BLaER1 (cell line): ENCODE data around the gene DBH.

Experiments
- H3K27ac ChIP-seq: shearing (Covaris generic); formaldehyde crosslinking; 2 replicates; pipeline ENCODE4 v1.8.1; 2022
- H3K27me3 ChIP-seq: shearing (Covaris generic); formaldehyde crosslinking; 2 replicates; pipeline ENCODE4 v1.8.1; 2022
- H3K36me3 ChIP-seq: shearing (Covaris generic); formaldehyde crosslinking; 2 replicates; pipeline ENCODE4 v1.8.1; 2022
- H3K4me1 ChIP-seq: shearing (Covaris generic); formaldehyde crosslinking; 2 replicates; pipeline ENCODE4 v1.8.1; 2022
- H3K4me2 ChIP-seq: shearing (Covaris generic); formaldehyde crosslinking; 2 replicates; pipeline ENCODE4 v1.8.1; 2022
- H3K4me3 ChIP-seq: shearing (Covaris generic); formaldehyde crosslinking; 2 replicates; pipeline ENCODE4 v1.8.1; 2022
- H3K9ac ChIP-seq: shearing (Covaris generic); formaldehyde crosslinking; 2 replicates; pipeline ENCODE4 v1.8.1; 2022
- H3K9me3 ChIP-seq: shearing (Covaris generic); formaldehyde crosslinking; 2 replicates; pipeline ENCODE4 v1.8.1; 2022
- H4K20me1 ChIP-seq: shearing (Covaris generic); formaldehyde crosslinking; 2 replicates; pipeline ENCODE4 v1.8.1; 2022
- Cebpa-rat ChIP-seq: shearing (Covaris generic); IDR thresholded peaks from 2 replicates; pipeline ENCODE4 v1.8.1; 2022

DBH gene

DNA sequence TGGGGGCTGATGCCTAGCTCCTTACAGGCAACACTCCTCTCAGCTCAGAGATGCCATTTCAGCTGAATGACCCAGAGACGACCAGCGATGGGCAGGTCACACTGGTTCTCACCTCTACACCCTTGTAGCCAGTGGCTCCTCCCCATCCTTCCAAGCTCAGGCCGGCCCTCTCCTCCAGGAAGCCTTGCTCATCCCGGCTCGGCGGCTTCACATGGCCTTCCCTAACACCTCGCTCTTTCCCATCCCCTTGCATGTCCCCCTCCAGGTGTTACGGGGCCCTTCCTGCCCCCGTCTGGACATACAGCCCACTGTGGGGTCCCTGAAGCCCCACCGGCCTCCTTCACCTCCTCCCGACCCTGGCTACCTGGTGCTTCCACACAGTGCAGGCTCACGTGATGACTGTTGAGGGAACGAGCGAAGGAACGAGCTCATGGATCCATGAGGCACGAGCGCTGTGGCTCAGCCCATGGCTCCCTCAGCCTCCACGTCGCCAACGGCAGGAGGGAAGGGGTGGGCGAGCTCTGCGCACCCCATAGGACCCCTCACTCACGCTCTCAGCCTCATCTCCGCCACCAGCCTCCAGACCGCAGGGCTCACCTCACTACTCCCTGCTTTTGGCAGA lies 56.3 kb downstream of the DBH start:
- Histone ChIP-seq H3K27ac (no peak overlapping the region), H3K27me3 (no peaks in the 10 kb centered on the region), H3K36me3 (peaks cover 55% of the 10 kb centered on the region), H3K4me1 (peaks cover 42% of the 10 kb centered on the region), H3K9ac (no peak overlapping the region), H4K20me1 (no peaks in the 10 kb centered on the region; the same call in 1 of the 2 replicates), H3K9me3 (no peaks in the 10 kb centered on the region), H3K4me2 (no peak overlapping the region), H3K4me3 (no peak overlapping the region)
- no peak for TF ChIP-seq Cebpa-rat

DNA sequence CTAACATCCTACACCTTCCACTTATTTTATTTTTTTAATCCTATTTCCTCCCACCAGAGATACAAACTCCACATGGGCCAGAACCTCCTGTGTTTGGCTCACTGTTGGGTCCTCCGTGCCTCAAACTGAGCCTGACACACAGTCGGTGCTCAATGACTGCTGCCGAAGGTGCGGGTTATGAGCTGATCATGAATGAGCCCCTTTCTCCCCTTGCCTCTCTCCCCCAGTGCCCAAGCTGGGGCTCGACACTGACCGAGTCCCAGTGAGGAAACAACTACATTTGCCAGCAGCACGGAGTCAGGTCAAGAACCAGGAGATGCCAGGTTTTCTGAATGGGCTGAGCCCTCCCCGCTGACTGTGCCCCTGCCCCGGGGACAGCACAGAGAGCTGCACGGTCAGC lies 57.0 kb downstream of the DBH start:
- H3K4me2 ChIP-seq = no peak overlapping the region
- H4K20me1 ChIP-seq = no peaks in the 10 kb centered on the region; the same call in 1 of the 2 replicates
- H3K27me3 ChIP-seq = no peaks in the 10 kb centered on the region
- no peak overlapping the region for H3K27ac ChIP-seq
- no peak overlapping the region for H3K9ac ChIP-seq
- peaks cover 55% of the 10 kb centered on the region for H3K36me3 ChIP-seq
- peaks cover 41% of the 10 kb centered on the region for H3K4me1 ChIP-seq
- H3K4me3 ChIP-seq = no peak overlapping the region
- no peak for TF ChIP-seq Cebpa-rat
- H3K9me3 ChIP-seq = no peaks in the 10 kb centered on the region

DNA sequence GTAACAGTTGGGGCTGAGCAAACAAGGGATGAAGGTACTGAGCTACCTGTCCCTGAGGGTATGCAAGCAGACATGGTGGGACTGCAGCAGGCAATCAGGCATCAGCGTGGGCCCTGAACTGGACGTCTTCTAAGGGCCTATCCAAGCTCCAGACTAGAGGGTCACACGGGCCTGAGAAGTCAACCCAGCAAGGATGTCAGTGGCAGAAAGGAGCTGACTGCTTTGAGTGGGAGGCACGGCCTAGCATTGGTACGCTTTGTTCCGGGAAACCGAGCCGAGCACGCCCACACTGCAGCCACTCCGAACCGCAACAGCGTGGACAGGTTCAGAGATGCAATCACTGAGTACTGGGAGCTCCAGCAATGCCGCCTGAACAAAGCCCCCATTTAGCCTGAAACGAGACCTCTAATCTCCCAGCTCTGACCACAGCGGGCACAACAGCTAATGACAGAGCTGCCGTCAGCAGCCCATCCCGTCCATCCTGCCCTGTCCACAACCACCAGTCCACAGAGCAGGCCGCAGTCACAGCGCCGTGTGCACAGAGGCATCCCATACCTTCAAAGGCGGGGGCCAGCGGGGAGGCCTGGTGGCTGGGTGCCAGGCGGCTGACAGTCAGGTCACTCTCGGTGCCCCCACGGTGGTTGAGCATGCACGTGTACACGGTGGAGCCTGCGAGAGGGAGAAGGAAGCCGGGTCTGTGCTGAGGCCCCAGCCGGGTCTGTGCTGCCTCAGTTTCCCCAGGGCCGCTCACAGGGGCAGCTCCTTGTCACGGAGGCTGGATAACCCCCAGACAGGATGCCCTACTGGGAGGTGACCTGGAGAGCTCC lies 57.8 kb downstream of the DBH start:
- Histone ChIP-seq H3K36me3 (peaks cover 55% of the 10 kb centered on the region), H3K9me3 (no peaks in the 10 kb centered on the region), H3K9ac (no peak overlapping the region), H4K20me1 (no peaks in the 10 kb centered on the region; the same call in 1 of the 2 replicates), H3K27ac (no peak overlapping the region), H3K4me2 (no peak overlapping the region), H3K4me1 (peaks cover 41% of the 10 kb centered on the region), H3K4me3 (no peak overlapping the region), H3K27me3 (no peaks in the 10 kb centered on the region)
- no peak for TF ChIP-seq Cebpa-rat

DNA sequence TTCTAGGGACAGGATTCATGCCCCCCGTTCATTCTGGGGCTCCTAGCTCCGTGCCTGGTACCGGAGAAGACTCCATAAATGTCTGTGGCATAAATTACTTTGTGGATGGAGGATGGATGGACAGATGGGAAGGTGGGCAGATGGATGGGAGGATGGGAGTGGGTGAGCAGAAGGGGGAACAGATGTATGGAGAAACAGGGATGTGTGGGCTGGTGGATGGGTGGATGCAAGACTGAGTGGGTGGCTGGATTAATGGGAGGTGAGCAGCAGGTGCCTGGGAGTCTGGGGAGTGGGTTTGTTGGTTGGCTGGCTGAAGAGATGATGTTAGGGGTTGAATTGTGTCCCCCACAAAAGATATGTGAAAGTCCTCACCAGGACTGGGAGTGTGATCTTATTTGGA lies 58.5 kb downstream of the DBH start:
- H3K27me3 ChIP-seq = no peaks in the 10 kb centered on the region
- H3K9ac ChIP-seq = no peak overlapping the region
- no peaks in the 10 kb centered on the region; the same call in 1 of the 2 replicates for H4K20me1 ChIP-seq
- no peak overlapping the region for H3K27ac ChIP-seq
- peak overlapping the region; percentile 55 for H3K4me2 ChIP-seq
- no peak for TF ChIP-seq Cebpa-rat
- peaks cover 48% of the 10 kb centered on the region for H3K36me3 ChIP-seq
- H3K4me3 ChIP-seq = no peak overlapping the region
- no peaks in the 10 kb centered on the region for H3K9me3 ChIP-seq
- peaks cover 45% of the 10 kb centered on the region for H3K4me1 ChIP-seq

DNA sequence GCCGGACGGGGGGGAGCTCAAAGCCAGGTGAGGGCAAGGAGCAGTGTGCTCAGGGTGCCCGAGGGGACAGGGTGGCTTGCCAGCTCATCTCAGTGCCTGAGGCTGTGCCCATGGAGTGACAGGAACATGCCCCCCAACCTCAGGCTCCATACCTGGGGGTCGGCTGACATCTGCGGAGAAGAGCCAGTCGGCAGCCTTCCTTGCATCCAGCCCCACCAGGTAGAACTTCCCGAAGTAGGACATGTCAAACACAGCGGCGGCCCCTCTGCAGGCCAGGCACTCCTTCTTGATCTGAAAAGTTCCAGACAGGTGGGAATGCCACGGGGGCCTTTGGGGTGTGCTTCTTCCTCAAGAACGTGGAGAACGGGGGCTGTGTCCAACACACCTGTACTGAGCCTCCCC lies 59.9 kb downstream of the DBH start:
- Histone ChIP-seq H3K4me1 (peaks cover 53% of the 10 kb centered on the region), H3K9ac (no peak overlapping the region)

DNA sequence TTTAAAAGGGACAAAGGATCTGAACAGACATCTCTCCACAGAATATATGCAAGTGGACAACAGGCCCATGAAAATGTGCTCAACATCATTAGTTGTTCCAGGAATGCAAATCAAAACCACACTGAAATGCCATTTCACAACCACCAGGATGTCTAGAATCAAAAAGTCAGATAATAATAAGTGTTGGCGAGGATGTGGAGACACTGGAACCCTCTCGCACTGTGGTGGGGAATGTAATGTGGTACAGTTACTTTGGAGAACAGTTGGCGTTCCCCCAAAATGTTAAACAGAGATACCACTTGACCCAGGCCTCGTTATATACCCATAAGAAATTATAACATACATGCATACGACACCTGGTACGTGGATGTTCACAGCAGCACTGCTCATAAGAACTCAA lies 63.4 kb downstream of the DBH start:
- no peak overlapping the region for H3K4me3 ChIP-seq
- no peak for TF ChIP-seq Cebpa-rat
- no peaks in the 10 kb centered on the region for H3K27me3 ChIP-seq

More for the DNA sequence above, 59.9 kb downstream of the DBH start:
- H3K27ac ChIP-seq = 0 out of 2 replicates have a peak overlapping the region, but pooled peaks have one; percentile 35
- no peak for TF ChIP-seq Cebpa-rat
- no peaks in the 10 kb centered on the region for H3K9me3 ChIP-seq
- no peak overlapping the region for H3K4me3 ChIP-seq
- H3K4me2 ChIP-seq = peak overlapping the region; percentile 51
- no peaks in the 10 kb centered on the region for H3K27me3 ChIP-seq
- H4K20me1 ChIP-seq = no peaks in the 10 kb centered on the region; the same call in 1 of the 2 replicates
- H3K36me3 ChIP-seq = peaks cover 35% of the 10 kb centered on the region

DNA sequence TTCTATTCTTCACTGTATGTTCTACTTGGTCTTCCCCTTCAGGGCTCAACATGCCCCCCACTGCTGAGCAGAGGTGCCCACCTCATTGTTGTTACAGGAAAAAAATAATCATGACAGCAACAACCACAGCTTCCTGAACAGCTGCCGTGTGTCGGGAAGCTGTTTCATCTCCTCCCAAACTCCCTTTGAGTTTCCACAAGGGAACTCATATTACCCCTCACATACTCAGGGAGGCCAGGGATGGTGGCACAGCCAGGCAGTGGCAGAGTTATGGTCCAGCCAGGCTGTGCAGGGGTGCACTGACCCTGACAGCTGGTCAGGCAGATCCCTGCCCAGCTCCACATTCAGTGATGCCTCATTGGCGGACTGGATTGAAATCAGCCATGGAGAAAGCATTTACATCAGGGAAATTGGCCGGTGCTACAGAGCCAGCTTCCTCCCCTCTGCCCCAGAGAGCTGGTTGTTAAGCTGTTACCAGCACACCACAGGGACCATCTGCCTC lies 64.7 kb downstream of the DBH start:
- no peak for TF ChIP-seq Cebpa-rat
- H3K4me2 ChIP-seq = peak overlapping the region; percentile 99
- H3K4me1 ChIP-seq = peaks cover 72% of the 10 kb centered on the region
- H3K9ac ChIP-seq = peak overlapping the region; percentile 84
- peaks cover 4% of the 10 kb centered on the region; the same call in 1 of the 2 replicates for H3K36me3 ChIP-seq
- H3K27ac ChIP-seq = peak overlapping the region; percentile 97
- no peaks in the 10 kb centered on the region for H3K27me3 ChIP-seq
- no peaks in the 10 kb centered on the region; the same call in 1 of the 2 replicates for H4K20me1 ChIP-seq
- peak overlapping the region; percentile 63 for H3K4me3 ChIP-seq
- no peaks in the 10 kb centered on the region for H3K9me3 ChIP-seq

More for the DNA sequence above, 63.4 kb downstream of the DBH start:
- H3K4me2 ChIP-seq = peak overlapping the region; percentile 99
- H3K36me3 ChIP-seq = peaks cover 10% of the 10 kb centered on the region; the same call in 1 of the 2 replicates
- H3K9me3 ChIP-seq = no peaks in the 10 kb centered on the region
- no peaks in the 10 kb centered on the region; the same call in 1 of the 2 replicates for H4K20me1 ChIP-seq
- H3K4me1 ChIP-seq = peaks cover 71% of the 10 kb centered on the region
- no peak overlapping the region for H3K27ac ChIP-seq
- no peak overlapping the region for H3K9ac ChIP-seq

DNA sequence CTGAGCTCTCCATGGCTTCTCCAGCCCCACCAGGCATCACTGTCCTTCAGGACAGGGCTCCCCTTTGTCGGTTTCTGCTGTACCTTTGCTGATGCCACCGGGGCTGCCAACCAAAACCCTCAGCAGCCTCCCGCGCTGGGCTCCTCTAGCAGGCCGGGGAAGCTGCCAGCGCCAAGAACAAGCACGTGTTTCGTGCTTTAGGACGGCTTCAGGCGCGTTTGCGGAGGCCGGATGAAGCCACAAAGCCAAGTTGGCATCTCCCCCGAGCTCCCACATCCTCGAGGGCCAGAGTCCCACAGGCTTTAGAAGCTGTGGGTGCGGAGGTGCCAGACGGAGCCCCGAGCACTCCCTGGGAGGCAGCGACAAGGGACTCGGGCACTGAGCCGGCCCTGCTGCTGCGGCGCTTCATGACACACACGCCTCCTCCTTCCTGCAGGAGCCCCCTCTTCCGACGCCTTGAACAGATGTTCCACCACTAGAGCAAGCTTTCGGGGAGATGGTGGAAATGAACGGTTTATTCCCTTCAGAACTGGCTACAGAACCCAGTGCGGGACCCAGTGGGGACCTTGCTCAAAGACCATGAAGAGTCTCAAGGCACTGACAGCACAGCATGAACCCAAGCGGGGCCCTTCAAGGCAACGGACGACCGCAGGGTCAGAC lies 65.3 kb downstream of the DBH start:
- H3K4me1 ChIP-seq = peaks cover 72% of the 10 kb centered on the region
- no peaks in the 10 kb centered on the region for H3K27me3 ChIP-seq
- H3K9me3 ChIP-seq = no peaks in the 10 kb centered on the region
- peak overlapping the region; percentile 97 for H3K27ac ChIP-seq
- peak overlapping the region; percentile 99 for H3K4me2 ChIP-seq
- TF ChIP-seq Cebpa-rat = no peak
- peak overlapping the region; percentile 63 for H3K4me3 ChIP-seq
- H3K36me3 ChIP-seq = no peaks in the 10 kb centered on the region
- no peaks in the 10 kb centered on the region for H4K20me1 ChIP-seq
- peak overlapping the region; percentile 84 for H3K9ac ChIP-seq

DNA sequence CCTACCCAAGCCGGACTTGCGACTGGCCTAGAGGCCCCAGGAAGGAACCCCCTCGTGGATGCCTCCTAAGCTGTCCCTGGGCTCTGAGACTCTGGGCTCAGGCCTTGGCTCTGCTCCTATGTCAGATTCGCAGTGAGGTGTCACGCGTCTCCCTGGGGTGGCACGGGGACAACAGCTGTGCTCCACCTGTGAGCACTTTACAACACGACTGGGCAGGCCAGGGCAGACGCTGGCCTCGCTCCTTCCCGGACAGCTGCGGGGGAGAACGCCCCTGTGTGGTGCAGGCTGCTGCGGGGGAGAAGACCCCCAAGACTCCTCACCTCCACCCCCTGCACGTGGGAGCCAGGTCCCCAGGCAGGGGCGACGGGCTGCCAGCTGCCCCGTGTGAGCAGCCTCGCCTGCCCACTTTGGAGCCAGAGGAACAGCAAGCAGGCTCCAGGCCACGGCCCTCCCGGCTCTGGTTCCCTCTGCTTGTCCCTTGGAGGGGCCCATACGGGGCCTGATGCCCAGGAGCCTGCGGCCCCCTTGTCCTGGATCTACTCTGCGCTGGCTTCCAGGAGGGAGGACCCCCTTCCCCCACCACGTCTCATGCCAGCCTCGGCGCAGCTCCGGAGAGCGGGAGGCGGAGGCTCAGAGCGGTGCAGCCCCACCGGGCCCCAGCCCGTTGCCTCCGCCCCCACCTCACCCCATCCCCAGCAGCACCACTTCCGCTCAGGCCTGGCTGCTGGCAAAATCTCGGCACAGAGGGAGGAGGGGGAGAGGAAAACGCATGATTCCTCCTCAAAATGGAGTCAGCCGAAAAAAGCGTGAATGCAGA lies 66.0 kb downstream of the DBH start:
- peak overlapping the region; percentile 63 for H3K4me3 ChIP-seq
- no peaks in the 10 kb centered on the region for H3K27me3 ChIP-seq
- no peaks in the 10 kb centered on the region for H3K36me3 ChIP-seq
- no peaks in the 10 kb centered on the region for H4K20me1 ChIP-seq
- no peak for TF ChIP-seq Cebpa-rat
- H3K4me1 ChIP-seq = peaks cover 79% of the 10 kb centered on the region
- peak overlapping the region; percentile 99 for H3K4me2 ChIP-seq
- peak overlapping the region; percentile 84 for H3K9ac ChIP-seq
- H3K27ac ChIP-seq = peak overlapping the region; percentile 97
- no peaks in the 10 kb centered on the region for H3K9me3 ChIP-seq
